NCI-H1092 treated with DMSO at 0.1 percent for 48 hours (cell line): ENCODE results near the gene SMIM30.
A peak's percentile ranks its signal among the peaks of the same experiment; 100 is the strongest.
"Not testable (repeated sequence)": the region's sequence is repeated elsewhere in the genome, so short reads cannot be mapped to it uniquely, and the experiment has no call there.

Experiments
- DNase-seq: peaks from one replicate; lab custom pipeline; 2025; lab: John Stamatoyannopoulos, UW

The SMIM30 gene, protein sequence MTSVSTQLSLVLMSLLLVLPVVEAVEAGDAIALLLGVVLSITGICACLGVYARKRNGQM

DNA sequence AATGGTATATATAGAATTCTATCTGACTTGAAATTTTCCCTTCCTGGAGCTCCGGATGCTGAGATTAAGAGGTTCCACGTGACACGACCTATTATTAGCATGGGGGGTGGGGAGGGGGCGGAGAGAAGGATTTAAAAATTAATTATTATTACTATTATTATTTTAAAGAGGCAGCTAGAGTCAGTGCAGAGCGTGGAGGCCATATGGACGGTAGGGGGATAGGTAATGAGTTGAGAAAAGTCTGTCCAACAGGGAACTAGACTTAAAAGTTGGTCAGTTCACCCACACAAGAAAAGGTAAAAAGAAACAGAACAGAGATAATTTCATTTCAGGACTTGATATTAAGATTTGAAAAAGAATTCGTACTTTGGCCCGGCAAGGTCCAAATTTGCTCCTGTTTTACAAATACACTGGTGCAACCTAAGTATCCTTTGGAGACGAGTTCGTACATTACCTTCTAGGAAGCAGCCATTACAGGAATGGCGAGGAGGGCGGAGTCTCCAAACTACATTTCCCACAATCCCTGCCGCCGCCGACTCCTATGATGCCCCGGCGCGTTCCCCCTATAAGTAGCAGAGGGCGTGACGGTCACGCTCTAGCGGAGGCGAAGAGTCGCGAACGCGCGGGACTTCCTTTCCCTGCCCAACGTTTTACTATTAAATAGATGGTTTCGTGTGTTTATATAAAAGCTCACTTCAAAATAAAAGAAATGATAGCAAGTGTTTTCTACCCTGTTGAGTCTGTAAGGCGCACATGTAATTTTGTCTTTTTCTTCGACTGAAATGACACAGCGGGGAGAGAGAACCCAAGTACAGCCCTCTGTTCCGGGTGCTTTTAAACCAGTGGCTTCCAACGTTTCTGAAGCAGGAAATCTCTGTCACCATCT lies at the start of gene SMIM30:
SMIM30 (minus strand) TSS at position 481 of the 886 bp plus-strand sequence. CDS start 976 bp downstream, outside the sequence.
- peak; percentile 96 for DNase-seq

DNA sequence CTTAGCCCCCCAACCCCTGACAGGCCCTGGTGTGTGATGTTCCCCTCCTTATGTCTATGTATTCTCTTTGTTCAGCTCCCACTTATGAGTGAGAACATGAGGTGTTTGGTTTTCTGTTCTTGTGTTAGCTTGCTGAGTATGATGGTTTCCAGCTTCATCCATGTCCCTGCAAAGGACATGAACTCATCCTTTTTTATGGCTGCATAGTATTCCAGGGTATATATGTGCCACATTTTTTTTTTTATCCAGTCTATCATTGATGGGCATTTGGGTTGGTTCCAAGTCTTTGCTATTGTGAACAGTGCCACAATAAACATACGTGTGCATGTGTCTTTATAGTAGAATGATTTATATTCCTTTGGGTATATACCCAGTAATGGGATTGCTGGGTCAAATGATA lies 47.8 kb upstream of the SMIM30 start:
- DNase-seq: not testable (repeated sequence)

DNA sequence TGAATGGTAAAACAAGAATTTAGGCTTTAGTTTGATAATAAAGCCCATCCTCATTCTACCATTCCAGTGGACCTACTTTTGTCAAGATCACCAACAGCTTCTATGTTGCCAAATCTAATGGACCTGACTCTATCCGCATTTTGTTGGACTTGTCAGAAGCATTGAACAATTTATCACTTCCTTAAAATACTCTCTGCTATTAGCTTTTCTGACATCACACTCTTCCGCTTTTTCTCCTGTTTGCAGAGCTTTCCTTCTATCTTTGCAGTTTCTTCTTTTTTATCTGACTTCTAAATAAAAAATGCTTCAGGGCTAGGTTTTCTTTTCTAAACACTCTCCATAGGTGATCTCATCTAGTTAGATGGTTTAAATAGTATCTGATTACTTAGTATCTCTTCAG lies 42.7 kb upstream of the SMIM30 start:
- no peak for DNase-seq

DNA sequence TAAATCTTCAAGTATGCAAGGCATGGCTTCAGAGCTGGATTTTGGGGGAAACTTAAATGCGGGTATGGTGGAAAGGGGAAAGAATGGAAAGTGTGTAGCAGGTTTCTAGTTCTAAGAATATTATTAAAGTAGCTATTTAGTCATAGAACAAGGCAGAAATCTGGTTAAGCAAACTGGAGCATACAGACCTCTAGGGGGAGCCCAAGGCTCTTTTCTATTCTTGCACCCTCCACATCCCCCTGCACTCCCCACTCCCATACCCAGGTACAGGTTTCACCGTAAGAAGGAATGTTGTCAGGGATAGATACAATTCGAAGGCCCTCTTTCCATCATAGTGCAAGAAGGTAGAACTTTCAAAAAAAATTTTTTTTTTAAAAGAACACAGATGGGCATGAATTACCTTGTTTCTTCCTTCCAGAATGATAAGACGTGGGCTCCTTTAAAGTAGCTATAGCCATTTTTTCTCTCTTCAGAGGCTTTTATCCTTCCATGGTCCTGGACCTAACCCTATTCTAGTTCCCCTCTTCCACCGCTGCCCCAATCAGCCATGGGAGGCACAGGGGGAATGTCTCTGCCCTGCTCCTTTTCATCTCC lies 41.5 kb upstream of the SMIM30 start:
- DNase-seq: peak; percentile 82

DNA sequence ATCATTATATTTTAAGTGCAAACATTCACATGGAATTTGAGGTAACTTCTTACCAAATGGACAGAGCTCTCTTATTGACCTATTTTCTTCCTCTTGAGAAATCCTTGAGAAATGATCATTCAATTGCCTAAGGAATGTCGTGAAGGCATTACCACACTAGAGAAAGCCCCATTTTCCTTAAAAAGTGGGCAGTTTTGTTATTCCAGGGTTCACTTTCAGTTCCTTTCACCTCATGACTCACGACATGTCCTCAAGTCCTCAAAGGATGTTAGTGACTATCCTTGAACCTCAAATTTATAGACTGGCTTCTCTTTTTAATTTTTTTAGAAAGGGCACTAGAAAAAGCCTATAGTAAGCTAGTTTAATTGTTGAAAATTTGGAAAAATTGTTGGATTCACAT lies 40.4 kb upstream of the SMIM30 start:
- no peak for DNase-seq

DNA sequence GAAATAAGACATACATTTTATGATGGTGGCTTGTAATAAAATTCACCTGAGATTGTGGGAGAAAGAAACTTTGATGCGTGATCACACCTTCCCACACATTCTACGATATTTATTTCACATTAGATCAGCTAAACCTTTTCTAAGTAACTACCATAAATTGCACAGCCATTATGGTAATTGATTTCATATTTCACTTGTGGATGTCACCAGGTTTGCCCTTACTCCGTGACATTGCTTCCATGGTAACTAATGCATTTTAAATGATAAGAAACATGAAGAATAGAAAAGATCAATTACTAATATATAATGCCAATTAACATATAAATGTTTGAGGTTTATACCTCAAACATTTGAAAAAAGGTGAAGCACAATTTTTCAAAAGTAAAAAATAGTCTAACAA lies 35.8 kb upstream of the SMIM30 start:
- no peak for DNase-seq

DNA sequence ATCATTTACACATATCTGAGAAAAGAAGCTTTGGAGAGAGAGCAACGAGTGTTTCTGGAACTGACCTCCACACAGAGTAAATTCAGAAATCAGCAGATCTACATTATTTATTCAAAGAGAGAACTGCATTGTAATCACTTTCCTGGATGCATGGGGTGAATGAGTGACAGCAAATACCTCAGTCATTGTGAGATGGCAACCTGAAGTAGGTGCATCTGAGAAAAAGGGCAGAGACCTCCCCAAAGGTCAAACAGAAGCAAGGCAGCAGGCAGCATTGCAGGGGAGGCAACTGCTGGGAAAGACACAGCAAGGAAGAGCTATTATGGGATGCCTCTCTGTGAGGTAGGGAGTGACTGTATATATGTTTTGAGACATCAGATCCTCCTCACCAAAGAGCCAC lies 26.5 kb upstream of the SMIM30 start:
- DNase-seq: no peak

DNA sequence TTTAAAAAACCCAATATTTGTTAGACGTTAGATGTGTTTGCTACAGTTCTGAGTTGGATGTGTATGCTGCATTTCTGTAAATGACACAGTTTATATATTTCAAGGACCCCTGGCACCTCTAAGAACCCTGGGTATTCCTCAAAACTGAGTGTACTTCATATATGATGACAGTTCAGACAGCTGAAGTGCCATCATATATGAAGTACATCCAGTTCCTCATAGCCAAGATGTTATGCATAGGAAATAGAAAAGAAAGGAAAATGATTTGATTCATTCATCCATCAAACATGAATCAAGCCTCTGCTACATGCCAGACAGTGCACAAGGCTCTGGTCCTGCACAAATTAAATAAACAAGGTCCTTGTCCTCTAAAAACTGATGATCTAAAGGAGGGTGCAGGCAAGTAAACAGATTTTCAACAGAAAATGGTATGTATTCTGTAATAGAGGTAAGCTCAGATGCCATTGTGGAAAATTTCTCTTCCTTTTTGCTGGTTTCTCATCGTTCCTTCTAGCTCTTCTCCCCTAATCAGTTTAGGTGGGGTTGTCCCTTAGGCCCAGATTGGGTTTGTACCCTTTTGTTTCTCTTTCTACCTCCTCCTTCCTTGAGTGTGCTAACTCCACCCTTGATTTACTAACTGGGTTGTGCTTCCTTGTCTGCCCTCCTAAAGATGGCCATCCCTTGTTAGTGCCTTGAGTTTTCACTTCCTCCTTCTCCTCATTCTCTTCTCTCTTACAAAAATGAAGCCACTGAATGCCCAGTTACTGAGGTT lies 25.3 kb upstream of the SMIM30 start:
- no peak for DNase-seq

DNA sequence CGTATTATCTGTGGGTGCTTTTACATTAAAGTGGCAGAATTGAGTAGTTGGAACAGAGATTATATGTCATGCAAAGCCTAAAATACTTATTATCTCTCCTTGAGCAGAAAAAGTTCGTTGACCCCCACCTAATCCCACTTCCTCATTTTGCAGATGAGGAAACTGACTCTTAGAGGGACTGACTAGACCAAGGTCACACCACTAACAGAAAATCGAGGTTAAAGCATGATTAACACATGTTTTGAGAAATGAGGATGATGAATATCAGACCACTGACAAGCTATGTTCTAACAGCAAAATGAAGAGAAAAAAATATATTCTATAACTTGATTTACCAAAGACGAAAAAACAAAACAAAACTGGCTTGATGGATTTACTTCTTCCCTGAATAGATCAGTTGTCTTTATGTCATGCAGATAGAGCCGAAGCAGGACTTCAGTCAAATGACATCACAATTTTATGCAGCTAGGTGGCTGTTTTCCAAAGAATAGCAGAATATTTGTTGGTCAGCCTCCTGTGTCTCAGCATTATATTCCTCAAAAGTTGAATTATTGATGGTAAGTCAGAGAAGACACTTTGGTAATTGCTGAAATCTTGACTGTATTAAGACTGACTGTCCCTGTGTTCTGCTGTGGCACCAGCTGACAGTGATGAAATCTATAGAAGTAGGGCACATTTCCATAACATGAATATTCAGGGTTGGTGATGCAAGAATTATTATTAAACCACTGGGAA lies 24.2 kb upstream of the SMIM30 start:
- no peak for DNase-seq

DNA sequence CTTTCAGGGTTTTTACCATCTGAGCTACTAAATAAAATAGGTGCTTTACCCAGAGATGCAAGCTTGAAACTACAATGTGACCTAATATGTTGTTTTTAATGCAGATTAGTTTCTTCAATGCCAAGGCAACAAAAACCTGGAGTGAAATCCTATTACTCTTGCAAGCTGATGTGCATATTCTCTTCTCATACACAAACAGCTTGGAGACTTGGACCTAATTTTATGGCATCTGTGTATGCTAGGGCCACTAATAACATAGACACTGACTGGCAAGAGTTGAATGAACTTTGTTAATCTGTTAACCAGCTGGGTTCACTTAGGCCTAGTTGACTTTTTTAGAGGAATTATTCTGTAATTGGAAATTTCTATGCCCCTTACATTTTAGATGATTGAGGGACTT lies 23.4 kb upstream of the SMIM30 start:
- DNase-seq: no peak

DNA sequence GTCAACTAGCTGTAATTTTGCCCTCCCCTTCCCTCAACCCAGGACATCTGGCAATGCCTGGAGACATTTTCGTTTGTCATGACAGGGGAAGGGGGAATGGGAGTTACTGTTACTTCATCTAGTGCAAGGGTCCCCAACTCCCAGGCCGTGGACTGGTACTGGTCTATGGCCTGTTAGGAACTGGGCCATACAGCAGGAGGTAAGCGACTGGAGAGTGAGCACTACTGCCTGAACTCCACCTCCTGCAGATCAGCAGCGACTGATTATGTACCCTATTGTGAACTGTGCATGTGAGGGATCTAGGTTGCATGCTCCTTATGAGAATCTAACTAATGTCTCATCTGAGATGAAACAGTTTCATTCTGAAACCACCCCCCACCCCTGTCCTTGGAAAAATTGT lies 22.6 kb upstream of the SMIM30 start:
- no peak for DNase-seq

DNA sequence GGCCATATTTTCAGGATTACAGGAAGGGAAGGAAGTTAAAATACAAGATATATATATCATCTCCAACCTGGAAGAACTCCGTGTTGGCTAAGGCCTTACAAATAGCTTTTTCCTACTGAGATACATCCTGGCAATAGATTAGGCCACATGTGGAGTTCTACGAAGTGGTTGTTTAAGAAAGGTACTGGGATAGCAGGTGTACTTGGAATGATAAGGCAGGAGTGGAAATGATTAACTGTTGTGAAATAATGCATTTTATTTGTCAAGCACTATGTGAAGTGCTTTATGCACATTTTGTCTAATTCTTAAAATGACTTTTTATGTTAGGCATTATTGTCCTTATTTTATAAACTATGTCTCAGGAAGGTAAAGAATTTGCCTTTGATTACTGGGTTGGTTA lies 18.9 kb upstream of the SMIM30 start:
- no peak for DNase-seq

DNA sequence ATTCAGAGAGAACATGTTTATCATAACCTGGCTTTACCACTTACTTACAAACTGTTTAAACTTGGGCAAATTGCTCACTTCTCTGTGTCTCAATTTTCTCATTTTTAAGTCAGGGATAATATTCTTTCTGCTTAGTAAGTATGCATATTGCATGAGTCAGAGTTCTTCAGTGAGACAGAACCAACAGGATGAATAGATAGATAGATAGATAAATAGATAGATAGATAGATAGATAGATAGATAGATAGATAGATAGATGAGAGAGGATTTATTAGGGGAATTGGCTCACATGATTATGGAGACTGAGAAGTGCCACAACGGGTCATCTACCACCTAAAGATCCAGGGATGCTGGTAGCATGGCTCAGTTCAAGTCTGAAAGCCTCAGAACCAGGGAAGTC lies 15.7 kb upstream of the SMIM30 start:
- DNase-seq: no peak

DNA sequence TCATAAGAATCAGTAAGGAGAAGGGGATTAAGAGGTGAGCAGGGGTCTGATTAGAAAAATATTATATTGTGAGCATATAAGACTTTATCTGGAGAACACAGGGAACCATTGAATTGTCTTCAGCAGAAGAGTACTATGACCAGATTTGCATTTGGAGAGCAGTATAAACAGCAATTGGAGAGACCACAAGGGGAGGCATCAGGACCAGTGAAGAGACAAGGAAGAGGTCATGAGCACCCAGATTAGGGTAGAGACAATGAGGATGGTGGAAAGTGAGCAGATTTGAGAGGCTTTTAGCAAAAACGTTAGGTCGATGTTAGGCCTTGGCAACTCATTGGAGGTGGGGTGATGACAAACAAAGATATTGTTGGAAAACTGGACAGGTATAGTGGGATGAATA lies 13.0 kb upstream of the SMIM30 start:
- no peak for DNase-seq

DNA sequence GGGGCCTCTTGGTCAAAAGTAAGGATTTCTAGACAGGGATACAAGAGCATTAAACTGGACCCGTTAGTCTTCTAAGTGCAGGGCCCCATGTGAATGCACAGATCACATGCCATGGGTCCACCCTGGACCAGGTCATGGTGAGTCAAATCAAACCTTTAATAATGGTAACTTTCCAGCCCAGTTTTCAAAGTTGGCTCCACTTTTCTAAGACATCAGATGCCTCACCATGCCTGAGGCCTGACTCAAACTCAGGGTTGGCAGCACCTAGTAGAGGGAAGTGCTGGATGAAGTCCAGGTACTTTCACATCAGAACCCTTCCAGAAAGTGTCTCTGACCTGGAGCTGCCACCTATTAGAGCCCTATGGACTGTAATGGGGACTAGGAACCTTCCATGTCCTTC lies 9.7 kb upstream of the SMIM30 start:
- DNase-seq: no peak

DNA sequence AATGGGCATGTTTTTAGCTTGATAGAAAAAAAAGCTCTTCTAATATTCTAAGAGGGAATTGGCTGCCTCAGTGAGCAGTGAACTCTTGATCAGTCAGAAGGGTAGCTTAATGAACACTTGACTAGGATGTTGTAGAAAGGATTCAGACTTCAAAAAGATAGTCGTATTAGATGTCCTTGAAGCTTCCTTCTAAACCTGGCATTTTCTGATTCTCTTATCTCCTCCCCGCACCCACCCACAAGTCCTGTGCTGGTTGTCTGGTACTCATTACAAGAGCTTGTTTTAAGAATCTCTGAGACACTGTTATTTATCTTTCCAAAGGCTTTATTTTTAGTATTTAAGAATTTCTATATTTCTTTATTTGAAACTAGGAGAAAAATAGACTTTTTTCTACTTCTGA lies 7.4 kb upstream of the SMIM30 start:
- DNase-seq: no peak

DNA sequence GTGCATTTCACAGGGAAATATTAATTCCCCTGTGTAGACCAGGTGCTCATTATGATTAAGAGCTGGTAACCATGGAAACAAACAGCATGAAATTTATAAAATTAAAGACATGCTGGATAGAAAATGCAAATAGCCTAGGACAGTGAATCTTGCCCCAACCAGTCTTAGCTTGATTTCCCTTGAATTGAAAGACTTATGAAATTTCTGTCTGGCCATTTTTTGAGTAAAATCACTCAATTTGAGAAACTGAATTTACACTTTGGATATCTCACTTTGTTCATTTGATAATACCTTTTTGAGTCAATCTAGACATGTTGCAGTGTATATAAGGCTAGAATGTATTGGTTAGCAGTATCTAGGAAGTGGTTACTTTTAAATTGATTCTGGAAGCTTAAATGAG lies 4.4 kb upstream of the SMIM30 start:
- DNase-seq: no peak

DNA sequence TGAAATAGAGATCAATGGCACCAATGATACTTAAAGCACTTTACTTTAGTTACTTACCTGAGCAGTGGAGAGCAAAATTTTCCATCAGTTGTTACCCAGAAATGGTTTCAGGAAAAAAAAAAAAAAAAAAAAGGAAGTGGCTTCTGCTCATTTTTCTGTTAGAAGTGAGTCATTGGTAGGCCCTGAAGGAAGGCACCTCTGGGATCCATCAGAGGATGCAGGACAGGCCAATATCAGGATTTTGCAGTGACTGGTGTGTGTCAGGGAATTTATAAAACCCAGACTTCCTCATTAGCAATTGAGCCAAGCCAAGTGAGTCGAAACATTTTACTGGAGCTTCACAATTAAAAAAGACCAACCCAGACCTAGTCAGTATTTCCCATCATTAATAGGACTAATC lies 2.3 kb upstream of the SMIM30 start:
- DNase-seq: no peak

DNA sequence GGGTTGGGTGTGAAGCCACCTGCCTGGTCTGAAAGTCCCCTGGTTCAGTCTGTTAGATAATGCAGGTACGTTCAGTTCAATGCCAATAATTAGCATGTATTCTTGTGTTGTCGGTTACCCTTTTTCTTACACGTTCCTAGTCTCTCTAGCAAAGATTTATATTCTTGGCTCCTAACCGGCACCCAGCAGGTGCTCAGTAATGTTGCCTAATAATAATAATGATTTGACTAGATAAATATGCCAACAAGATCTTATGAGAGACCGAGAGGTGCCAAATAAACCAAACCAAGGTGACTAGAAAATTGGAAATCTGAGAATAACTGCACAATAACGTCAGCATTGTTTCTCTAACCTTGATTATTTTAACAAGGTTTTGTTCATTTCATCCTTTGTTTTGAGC lies 1.1 kb upstream of the SMIM30 start:
- DNase-seq: no peak

DNA sequence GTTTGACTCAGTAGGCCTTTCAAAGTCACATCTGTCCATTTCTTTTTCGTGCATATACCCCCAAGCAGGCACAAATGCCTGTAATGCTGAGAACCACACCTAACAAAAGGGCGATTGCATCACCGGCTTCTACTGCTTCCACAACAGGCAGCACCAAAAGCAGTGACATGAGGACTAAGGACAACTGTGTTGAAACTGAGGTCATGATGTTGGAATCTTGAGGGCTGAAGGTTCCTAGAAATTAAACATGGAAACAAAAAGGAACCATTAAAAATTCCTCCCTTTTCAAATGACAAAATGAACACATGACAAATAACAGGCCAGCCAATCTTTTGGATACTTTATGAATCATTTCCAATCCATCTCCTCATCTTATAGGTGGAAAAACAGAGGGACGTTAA lies 980 bp downstream of the SMIM30 start:
- DNase-seq: not testable (repeated sequence)

DNA sequence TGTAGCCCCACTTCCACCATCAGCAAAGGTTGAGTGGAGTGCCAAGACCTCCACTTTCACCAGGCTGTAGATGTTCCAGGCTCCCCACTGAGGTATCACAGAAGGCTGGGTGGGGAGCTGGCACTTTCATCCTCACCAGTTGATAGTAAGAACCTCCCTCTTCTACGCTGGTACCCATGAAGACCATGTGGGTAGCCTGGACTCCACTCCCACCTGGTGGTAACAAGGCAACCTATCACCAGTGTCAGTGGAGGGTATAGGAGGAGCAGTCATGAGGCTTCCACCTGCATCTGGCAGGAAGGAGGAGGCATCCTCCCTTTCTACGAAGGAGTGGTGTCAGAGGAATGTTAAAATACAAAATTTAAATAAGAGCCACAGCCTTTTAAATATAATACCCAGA lies 4.4 kb downstream of the SMIM30 start:
- no peak for DNase-seq

DNA sequence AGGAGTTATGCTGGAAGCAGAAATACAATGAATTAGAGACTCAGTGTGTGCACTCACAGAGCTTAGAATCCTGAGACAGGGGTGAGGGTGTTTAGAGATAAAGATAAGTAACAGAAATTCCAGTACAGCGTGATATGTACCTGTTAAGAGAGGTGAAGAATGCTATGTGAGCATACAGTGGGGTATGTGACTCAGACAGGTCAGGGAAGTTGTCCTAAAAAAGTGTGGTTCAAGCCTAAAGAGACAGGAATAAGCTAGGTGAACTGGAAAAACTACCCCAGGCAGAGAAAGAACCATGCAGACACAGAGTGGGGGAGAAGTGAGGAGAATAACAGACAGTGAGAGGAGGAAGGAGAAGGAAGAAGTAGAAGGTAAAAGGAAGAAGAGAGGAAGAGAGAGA lies 8.6 kb downstream of the SMIM30 start:
- DNase-seq: no peak
